ENCODE data around the gene JPH2.

DNA sequence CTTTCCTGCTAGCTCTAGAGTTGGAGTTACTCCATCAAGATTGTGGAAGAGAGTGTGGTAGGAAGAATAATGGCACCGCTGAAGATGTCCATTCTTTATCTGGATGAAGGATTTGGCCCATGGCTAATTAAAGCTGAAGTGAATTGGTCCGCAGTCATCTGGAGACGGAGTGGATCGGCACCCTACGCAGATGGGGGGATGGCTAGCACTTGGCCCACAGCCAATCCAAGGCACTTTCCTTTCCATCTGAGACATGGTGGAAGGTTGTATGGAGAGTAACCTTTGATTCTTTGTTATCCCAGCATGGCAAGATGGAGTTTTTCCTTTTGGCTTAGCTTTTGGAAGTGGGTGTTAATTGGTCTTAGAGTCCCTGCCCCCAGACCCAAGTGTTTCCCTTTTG, 88.3 kb downstream of the JPH2 start:
- no peak for TF ChIP-seq EZH2 (IDR thresholded peaks at IDR 0.05; ENCODE audit: borderline replicate concordance, low read length)
- TF ChIP-seq, protein P1, sequence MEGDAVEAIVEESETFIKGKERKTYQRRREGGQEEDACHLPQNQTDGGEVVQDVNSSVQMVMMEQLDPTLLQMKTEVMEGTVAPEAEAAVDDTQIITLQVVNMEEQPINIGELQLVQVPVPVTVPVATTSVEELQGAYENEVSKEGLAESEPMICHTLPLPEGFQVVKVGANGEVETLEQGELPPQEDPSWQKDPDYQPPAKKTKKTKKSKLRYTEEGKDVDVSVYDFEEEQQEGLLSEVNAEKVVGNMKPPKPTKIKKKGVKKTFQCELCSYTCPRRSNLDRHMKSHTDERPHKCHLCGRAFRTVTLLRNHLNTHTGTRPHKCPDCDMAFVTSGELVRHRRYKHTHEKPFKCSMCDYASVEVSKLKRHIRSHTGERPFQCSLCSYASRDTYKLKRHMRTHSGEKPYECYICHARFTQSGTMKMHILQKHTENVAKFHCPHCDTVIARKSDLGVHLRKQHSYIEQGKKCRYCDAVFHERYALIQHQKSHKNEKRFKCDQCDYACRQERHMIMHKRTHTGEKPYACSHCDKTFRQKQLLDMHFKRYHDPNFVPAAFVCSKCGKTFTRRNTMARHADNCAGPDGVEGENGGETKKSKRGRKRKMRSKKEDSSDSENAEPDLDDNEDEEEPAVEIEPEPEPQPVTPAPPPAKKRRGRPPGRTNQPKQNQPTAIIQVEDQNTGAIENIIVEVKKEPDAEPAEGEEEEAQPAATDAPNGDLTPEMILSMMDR (conservative IDR thresholded peaks at IDR 0.05 in 1 of 2, IDR thresholded peaks at IDR 0.05 in 1 of 2; ENCODE audit: extremely low read depth in 1 of 2, insufficient read depth in 1 of 2, low read depth in 1 of 2, low read length in 2 of 2): no peak
